ENCODE results near the gene KCNQ1.

DNA sequence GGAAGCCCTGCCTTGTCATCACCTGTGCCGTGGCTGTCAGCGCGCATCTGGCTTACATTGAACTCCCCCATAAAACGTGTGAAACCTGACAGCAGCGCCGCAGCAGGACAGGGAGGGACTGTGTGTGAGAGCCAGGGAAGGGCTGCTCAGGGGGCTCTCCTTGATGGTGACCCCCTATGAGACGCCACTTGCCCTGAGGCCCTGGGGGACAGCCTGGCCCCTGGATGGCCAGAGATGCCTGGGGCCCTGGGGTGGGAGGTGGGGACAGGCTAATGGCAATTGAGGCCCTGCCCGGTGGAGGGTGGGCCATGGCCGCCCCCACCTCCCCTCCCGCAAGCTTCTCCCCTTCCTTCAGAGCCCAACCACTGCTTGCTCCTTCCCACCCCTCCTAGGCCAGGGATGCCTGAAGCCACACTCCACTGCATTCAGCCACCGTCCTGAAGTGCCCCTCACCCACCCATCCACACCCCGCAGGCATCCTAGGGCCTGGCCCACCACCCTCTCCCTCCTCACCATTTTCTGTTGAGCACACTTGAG lies 290.3 kb downstream of the KCNQ1 start:
- TF ChIP-seq, protein P1, sequence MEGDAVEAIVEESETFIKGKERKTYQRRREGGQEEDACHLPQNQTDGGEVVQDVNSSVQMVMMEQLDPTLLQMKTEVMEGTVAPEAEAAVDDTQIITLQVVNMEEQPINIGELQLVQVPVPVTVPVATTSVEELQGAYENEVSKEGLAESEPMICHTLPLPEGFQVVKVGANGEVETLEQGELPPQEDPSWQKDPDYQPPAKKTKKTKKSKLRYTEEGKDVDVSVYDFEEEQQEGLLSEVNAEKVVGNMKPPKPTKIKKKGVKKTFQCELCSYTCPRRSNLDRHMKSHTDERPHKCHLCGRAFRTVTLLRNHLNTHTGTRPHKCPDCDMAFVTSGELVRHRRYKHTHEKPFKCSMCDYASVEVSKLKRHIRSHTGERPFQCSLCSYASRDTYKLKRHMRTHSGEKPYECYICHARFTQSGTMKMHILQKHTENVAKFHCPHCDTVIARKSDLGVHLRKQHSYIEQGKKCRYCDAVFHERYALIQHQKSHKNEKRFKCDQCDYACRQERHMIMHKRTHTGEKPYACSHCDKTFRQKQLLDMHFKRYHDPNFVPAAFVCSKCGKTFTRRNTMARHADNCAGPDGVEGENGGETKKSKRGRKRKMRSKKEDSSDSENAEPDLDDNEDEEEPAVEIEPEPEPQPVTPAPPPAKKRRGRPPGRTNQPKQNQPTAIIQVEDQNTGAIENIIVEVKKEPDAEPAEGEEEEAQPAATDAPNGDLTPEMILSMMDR (IDR thresholded peaks at IDR 0.05) = no peak
- TF ChIP-seq EZH2 (IDR thresholded peaks at IDR 0.05; ENCODE audit: borderline replicate concordance, insufficient read depth, low read depth, low read length, poor library complexity, severe bottlenecking) = no peak

Measured in B cell (primary cell).